Peyer's patch (tissue), 4 donors: ENCODE results near the gene AMZ1. TPM values are rescaled to one million over a fixed set of nuclear protein-coding genes. Genes with fewer than 3 reads are reported as not detected.
A peak's percentile ranks its signal among the peaks of the same experiment; 100 is the strongest.

ENCODE experiments used
- DNase-seq, 3 donors: peaks; one replicate each; pipeline ENCODE4 v3.0.0-alpha.2; 2017 to 2019
- H3K27ac ChIP-seq, 4 donors: fragments of 200-600 bp; sonication (generic); one replicate each; pipeline ENCODE4 v1.5.1; 2016 to 2019
- H3K27me3 ChIP-seq, 2 donors: fragments of 200-600 bp; sonication (generic); one replicate each; pipeline ENCODE4 v1.5.1; 2019
- H3K36me3 ChIP-seq, 3 donors: fragments of 200-600 bp; sonication (generic); one replicate each; pipeline ENCODE4 v1.5.1; 2016 to 2019
- H3K4me1 ChIP-seq, 4 donors: fragments of 200-600 bp; sonication (generic); one replicate each; pipeline ENCODE4 v1.5.1; 2016 to 2019
- H3K4me3 ChIP-seq, 4 donors: fragments of 200-600 bp; sonication (generic); 1 replicate in 3 of 4; 2 replicates in 1 of 4; pipeline ENCODE4 v1.5.1; 2016 to 2019; ENCODE audit warnings: mild to moderate bottlenecking in 1 of 4
- H3K9me3 ChIP-seq, 4 donors: fragments of 200-600 bp; sonication (generic); one replicate each; pipeline ENCODE4 v1.5.1; 2016 to 2019; ENCODE audit warnings: mild to moderate bottlenecking in 1 of 4
- CTCF ChIP-seq, 6 experiments: fragments of 450-650 bp in 4 of 6; fragments of 200-600 bp in 2 of 6; sonication (generic) in 1 of 6; IDR thresholded peaks; one replicate each; pipeline ENCODE4 v1.5.1; 2017 to 2019; ENCODE audit warnings: antibody characterized with exemption in 6 of 6, mild to moderate bottlenecking in 3 of 6, moderate library complexity in 1 of 6
- POLR2A ChIP-seq, 2 donors: fragments of 450-650 bp; IDR thresholded peaks; one replicate each; pipeline ENCODE4 v1.5.1; 2017; ENCODE audit warnings: antibody characterized with exemption in 2 of 2, mild to moderate bottlenecking in 2 of 2, moderate library complexity in 2 of 2
- total RNA-seq, 4 donors: library from RNA; depleted of rRNA; stranded (reverse); fragments of >200 nt; gene quantifications; one replicate each; pipeline ENCODE4 v1.1.0, GENCODE V29; 2016

AMZ1 gene
- total RNA-seq, 4 donors from 2014 or later = 0.67 TPM; not detected in 3

- Histone ChIP-seq H3K4me3 (no peak overlapping the region), H3K4me1 (peaks cover 0 to 13% (median 0%) of the 10 kb centered on the region in 4 donors), H3K9me3 (no peaks in the 10 kb centered on the region), H3K27ac (no peak overlapping the region), H3K27me3 (no peaks in the 10 kb centered on the region), H3K36me3 (no peaks in the 10 kb centered on the region)
- peak in 2 of 3 donors; percentile 66 to 73 for DNase-seq
- TF ChIP-seq CTCF (IDR thresholded peaks at IDR 0.05) = no peak
- no peak for TF ChIP-seq POLR2A (IDR thresholded peaks at IDR 0.05)
These were observed 10.7 kb downstream of the AMZ1 start for GRCh38 chr7:2698581-2699288.

- no peak for DNase-seq
These were observed 11.3 kb downstream of the AMZ1 start for GRCh38 chr7:2699289-2699620.

GRCh38 chr7:2700141-2700850 is 12.3 kb downstream of the AMZ1 start:
- Histone ChIP-seq H3K36me3 (no peaks in the 10 kb centered on the region), H3K27me3 (no peaks in the 10 kb centered on the region)
- no peak for DNase-seq

More at GRCh38 chr7:2699289-2699620, 11.3 kb downstream of the AMZ1 start:
- H3K4me3 ChIP-seq = no peak overlapping the region
- H3K27me3 ChIP-seq = no peaks in the 10 kb centered on the region
- no peak overlapping the region for H3K27ac ChIP-seq
- H3K9me3 ChIP-seq = no peaks in the 10 kb centered on the region
- H3K4me1 ChIP-seq = peaks cover 0 to 13% (median 0%) of the 10 kb centered on the region in 4 donors
- TF ChIP-seq CTCF (IDR thresholded peaks at IDR 0.05) (no peak), POLR2A (IDR thresholded peaks at IDR 0.05) (no peak)
- no peaks in the 10 kb centered on the region for H3K36me3 ChIP-seq

GRCh38 chr7:2701424-2701823 is 13.4 kb downstream of the AMZ1 start:
- no peak overlapping the region for H3K4me3 ChIP-seq
- no peaks in the 10 kb centered on the region for H3K27me3 ChIP-seq
- no peak overlapping the region for H3K27ac ChIP-seq
- no peak for DNase-seq
- no peaks in the 10 kb centered on the region for H3K36me3 ChIP-seq
- no peaks in the 10 kb centered on the region for H3K9me3 ChIP-seq
- H3K4me1 ChIP-seq = peaks cover 0 to 13% (median 0%) of the 10 kb centered on the region in 4 donors
- TF ChIP-seq CTCF (IDR thresholded peaks at IDR 0.05) (no peak), POLR2A (IDR thresholded peaks at IDR 0.05) (no peak)

More at GRCh38 chr7:2700141-2700850, 12.3 kb downstream of the AMZ1 start:
- H3K4me1 ChIP-seq = peaks cover 0 to 13% (median 0%) of the 10 kb centered on the region in 4 donors
- TF ChIP-seq POLR2A (IDR thresholded peaks at IDR 0.05) = no peak
- no peak for TF ChIP-seq CTCF (IDR thresholded peaks at IDR 0.05)
- no peak overlapping the region for H3K27ac ChIP-seq
- no peaks in the 10 kb centered on the region for H3K9me3 ChIP-seq
- H3K4me3 ChIP-seq = no peak overlapping the region

GRCh38 chr7:2701832-2702593 is 14.0 kb downstream of the AMZ1 start:
- Histone ChIP-seq H3K27me3 (no peaks in the 10 kb centered on the region), H3K9me3 (no peaks in the 10 kb centered on the region), H3K36me3 (no peaks in the 10 kb centered on the region), H3K27ac (no peak overlapping the region), H3K4me1 (peaks cover 0 to 13% (median 0%) of the 10 kb centered on the region in 4 donors), H3K4me3 (no peak overlapping the region)
- TF ChIP-seq CTCF (IDR thresholded peaks at IDR 0.05) (no peak), POLR2A (IDR thresholded peaks at IDR 0.05) (no peak)
- DNase-seq = no peak
